ENCODE data around the gene SMC1B.

DNA sequence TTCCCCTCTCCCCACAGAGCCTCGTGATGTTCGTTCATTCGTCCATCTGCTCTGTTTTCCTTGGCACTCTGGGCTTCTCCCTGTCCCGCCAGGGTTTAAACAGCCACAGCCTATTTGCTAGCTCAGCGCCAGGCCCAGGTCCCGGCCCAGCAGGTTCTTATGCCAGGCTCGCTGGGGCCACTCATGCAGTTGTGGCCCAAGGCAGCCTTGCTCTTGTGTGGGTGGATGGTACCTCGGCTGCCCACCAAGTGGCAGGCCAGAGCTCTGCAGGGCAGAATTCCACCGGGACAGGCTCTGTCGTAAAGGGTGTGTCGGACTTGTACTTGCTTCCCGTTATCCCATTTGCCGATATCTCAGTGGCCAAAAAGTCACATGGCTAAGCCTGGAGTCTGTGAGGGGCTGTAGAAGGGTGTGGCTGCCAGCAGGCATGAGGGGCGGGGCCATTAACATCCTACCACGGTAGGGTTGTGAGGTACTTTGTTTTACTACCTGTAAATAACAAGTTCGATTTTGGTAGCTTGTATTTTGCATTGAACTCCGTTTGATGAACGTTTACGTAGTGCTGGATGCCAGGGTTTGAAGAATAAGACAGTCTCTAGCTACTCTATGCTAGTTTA, 95.7 kb downstream of the SMC1B start:
- TF ChIP-seq, protein P1, sequence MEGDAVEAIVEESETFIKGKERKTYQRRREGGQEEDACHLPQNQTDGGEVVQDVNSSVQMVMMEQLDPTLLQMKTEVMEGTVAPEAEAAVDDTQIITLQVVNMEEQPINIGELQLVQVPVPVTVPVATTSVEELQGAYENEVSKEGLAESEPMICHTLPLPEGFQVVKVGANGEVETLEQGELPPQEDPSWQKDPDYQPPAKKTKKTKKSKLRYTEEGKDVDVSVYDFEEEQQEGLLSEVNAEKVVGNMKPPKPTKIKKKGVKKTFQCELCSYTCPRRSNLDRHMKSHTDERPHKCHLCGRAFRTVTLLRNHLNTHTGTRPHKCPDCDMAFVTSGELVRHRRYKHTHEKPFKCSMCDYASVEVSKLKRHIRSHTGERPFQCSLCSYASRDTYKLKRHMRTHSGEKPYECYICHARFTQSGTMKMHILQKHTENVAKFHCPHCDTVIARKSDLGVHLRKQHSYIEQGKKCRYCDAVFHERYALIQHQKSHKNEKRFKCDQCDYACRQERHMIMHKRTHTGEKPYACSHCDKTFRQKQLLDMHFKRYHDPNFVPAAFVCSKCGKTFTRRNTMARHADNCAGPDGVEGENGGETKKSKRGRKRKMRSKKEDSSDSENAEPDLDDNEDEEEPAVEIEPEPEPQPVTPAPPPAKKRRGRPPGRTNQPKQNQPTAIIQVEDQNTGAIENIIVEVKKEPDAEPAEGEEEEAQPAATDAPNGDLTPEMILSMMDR (IDR thresholded peaks at IDR 0.05; ENCODE audit: poor library complexity, severe bottlenecking), result no peak
- TF ChIP-seq RAD21 (conservative IDR thresholded peaks at IDR 0.05) (no peak), EZH2 (IDR thresholded peaks at IDR 0.05; ENCODE audit: borderline replicate concordance, insufficient read depth, low read length, poor library complexity, severe bottlenecking) (no peak), POLR2AphosphoS5 (IDR thresholded peaks at IDR 0.05) (no peak)
